Aorta (tissue), 5 donors: Measurements from ENCODE around the gene TCF7L1. TPM values are rescaled to one million over a fixed set of nuclear protein-coding genes. Genes with fewer than 3 reads are reported as not detected.

Source experiments
- ATAC-seq: fragments of 200-7000 bp; cut with Tn5 transposase; one replicate; pipeline ENCODE4 v1.9.1; 2022; ENCODE audit warnings: moderate library complexity; ENCODE audit not compliant: low FRiP score
- DNase-seq, 2 donors: peaks; one replicate each; pipeline ENCODE4 v3.0.0-alpha.2; 2020
- H3K27ac ChIP-seq, 2 donors: one replicate each; pipeline ENCODE4 v1.5.1; 2013; ENCODE audit warnings: low read length in 2 of 2, mild to moderate bottlenecking in 2 of 2, moderate library complexity in 2 of 2, control low read depth in 1 of 2, inconsistent platforms in 1 of 2, low read depth in 1 of 2
- H3K27me3 ChIP-seq, 2 donors: one replicate each; pipeline ENCODE4 v1.6.1; 2013; ENCODE audit warnings: control low read depth in 1 of 2, low read length in 1 of 2, mild to moderate bottlenecking in 1 of 2, moderate library complexity in 1 of 2; ENCODE audit not compliant: insufficient read depth in 2 of 2, control insufficient read depth in 1 of 2
- H3K36me3 ChIP-seq, 2 donors: one replicate each; pipeline ENCODE4 v1.6.1; 2013; ENCODE audit warnings: control low read depth in 1 of 2, low read length in 1 of 2, mild to moderate bottlenecking in 1 of 2; ENCODE audit not compliant: insufficient read depth in 2 of 2, control insufficient read depth in 1 of 2
- H3K4me1 ChIP-seq, 2 donors: one replicate each; pipeline ENCODE4 v1.6.1; 2013; ENCODE audit warnings: low read length in 2 of 2, control low read depth in 1 of 2, mild to moderate bottlenecking in 1 of 2, moderate library complexity in 1 of 2; ENCODE audit not compliant: insufficient read depth in 2 of 2, control insufficient read depth in 1 of 2
- H3K4me3 ChIP-seq, 2 donors: one replicate each; pipeline ENCODE4 v1.5.1; 2013; ENCODE audit warnings: low read length in 2 of 2, control low read depth in 1 of 2, mild to moderate bottlenecking in 1 of 2
- H3K9me3 ChIP-seq: one replicate; pipeline ENCODE4 v1.6.1; 2013; ENCODE audit warnings: mild to moderate bottlenecking, low read length; ENCODE audit not compliant: control insufficient read depth
- WGBS, 2 donors: extraction: QIAGEN DNeasy Blood & Tissue Kit; methylation state at CpG; one replicate each; pipeline ENCODE4 v1.1.7; 2013; 5-methylcytosine and 5-hydroxymethylcytosine counted together
- intact Hi-C, 2 donors: fragments of 100-400 bp; cut with DNase I; formaldehyde crosslinking; loops; one replicate each; pipeline versions ENCODE4 v1.14.2 to v1.15.0; 2022
- polyA plus RNA-seq, 2 donors: library from polyadenylated mRNA; stranded (reverse); fragments of 200-250 nt; gene quantifications; one replicate each; pipeline ENCODE4 v1.2.3, GENCODE V29; 2013
- total RNA-seq, 2 donors: library from RNA; stranded (reverse); fragmentation: NEBNext Ultra II Directional; extraction: Animal tissue kit (Norgen Biotek cat#: 25700); gene quantifications; one replicate each; pipeline ENCODE4 v1.2.1, GENCODE V29; 2021
- donor health status: healthy with polysubstance abuse.
- donor health status: Bipolar disorder and iron deficiency.
- donor health status: DM: no; HTN: no; CAD: no.
- donor health status: DM: no; HTN: no; CAD: no.
- donor health status: DM: yes; HTN: yes; CAD: no.

The TCF7L1 gene
- total and polyA plus RNA-seq, 4 donors, result 14.1 to 39.5 (median 31.8) TPM

- intact Hi-C loops, result no loop called here
- no peak for ATAC-seq
Measured at GRCh38 chr2:85181844-85182456, 48.8 kb downstream of the TCF7L1 start.

DNA sequence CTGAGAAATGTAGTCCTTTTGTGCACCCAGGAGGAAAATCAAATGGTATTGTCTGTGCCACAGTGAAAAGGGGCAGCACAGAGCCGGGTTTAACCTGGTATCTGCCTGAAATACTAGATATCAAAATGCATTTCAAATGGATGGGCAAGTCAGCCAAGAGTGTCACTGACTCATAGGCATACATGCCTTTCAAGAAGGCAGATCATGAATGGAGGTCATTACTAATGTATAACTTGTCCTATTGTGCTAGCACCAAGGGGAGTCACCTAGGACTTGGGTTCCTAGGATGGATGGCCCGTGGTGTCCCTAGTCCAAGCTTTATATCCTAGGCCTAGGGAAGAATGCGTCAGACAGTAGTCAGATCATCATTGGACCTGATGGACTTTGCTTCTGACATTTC is 49.9 kb downstream of the TCF7L1 start:
- Histone ChIP-seq H3K27me3 (no peaks in the 10 kb centered on the region), H3K27ac (no peak overlapping the region), H3K9me3 (no peaks in the 10 kb centered on the region), H3K36me3 (no peaks in the 10 kb centered on the region), H3K4me3 (no peak overlapping the region), H3K4me1 (peaks cover 2 to 4% of the 10 kb centered on the region in 2 donors)
- 85 to 86% methylated on average over 3 of the region's 3 CpGs for WGBS, 2 donors
- no peak for ATAC-seq
- intact Hi-C loops, result no loop called here
- DNase-seq, result no peak

More at GRCh38 chr2:85181844-85182456, 48.8 kb downstream of the TCF7L1 start:
- no peak for DNase-seq
- no peaks in the 10 kb centered on the region for H3K9me3 ChIP-seq
- H3K36me3 ChIP-seq, result no peaks in the 10 kb centered on the region
- 85 to 90% methylated on average over 11 of the region's 11 CpGs for WGBS, 2 donors
- H3K27me3 ChIP-seq, result no peaks in the 10 kb centered on the region
- no peak overlapping the region for H3K4me3 ChIP-seq
- H3K27ac ChIP-seq, result no peak overlapping the region
- H3K4me1 ChIP-seq, result peaks cover 2 to 4% of the 10 kb centered on the region in 2 donors

GRCh38 chr2:85183479-85183878 is 50.3 kb downstream of the TCF7L1 start:
- H3K4me1 ChIP-seq, result peaks cover 2 to 4% of the 10 kb centered on the region in 2 donors
- ATAC-seq (no peak), DNase-seq (no peak)
- no peak overlapping the region for H3K27ac ChIP-seq
- H3K27me3 ChIP-seq, result no peaks in the 10 kb centered on the region
- H3K36me3 ChIP-seq, result no peaks in the 10 kb centered on the region
- H3K4me3 ChIP-seq, result no peak overlapping the region
- 44 to 58% methylated on average over 4 of the region's 4 CpGs for WGBS, 2 donors
- H3K9me3 ChIP-seq, result no peaks in the 10 kb centered on the region
- intact Hi-C loops, result no loop called here

- Histone ChIP-seq H3K4me3 (no peak overlapping the region), H3K27me3 (no peaks in the 10 kb centered on the region), H3K36me3 (no peaks in the 10 kb centered on the region), H3K27ac (no peak overlapping the region), H3K9me3 (no peaks in the 10 kb centered on the region), H3K4me1 (peaks cover 0 to 4% of the 10 kb centered on the region in 2 donors)
- intact Hi-C loops, result no loop called here
- ATAC-seq (no peak), DNase-seq (no peak)
- WGBS, 2 donors, result 95 to 98% methylated on average over 9 of the region's 9 CpGs
Measured at GRCh38 chr2:85184231-85184630, 51.0 kb downstream of the TCF7L1 start.

DNA sequence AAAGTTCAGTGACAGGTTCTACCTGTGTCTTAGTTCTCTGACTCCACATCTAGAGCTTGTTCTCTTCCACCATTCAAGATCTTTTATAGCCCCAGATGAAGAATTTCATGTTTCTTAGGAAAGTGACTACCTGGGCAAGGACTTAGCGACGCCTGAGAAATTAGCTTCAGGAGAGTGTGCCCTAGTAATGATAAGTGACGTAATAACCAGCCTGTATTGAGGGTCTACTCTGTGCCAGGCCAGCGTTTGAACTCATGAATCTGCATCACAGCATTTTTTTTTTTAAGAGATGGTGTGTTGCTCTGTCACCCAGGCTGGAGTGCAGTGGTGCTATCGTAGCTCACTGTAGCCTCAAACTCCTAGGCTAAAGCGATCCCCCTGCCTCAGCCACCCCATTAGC is 51.8 kb downstream of the TCF7L1 start:
- no peaks in the 10 kb centered on the region for H3K9me3 ChIP-seq

GRCh38 chr2:85185431-85185940 is 52.3 kb downstream of the TCF7L1 start:
- H3K36me3 ChIP-seq, result no peaks in the 10 kb centered on the region
- peaks cover 0 to 4% of the 10 kb centered on the region in 2 donors for H3K4me1 ChIP-seq
- H3K9me3 ChIP-seq, result no peaks in the 10 kb centered on the region
- no peaks in the 10 kb centered on the region for H3K27me3 ChIP-seq
- 91 to 93% methylated on average over 7 of the region's 7 CpGs for WGBS, 2 donors
- no peak overlapping the region for H3K27ac ChIP-seq
- intact Hi-C loops, result no loop called here
- ATAC-seq, result no peak
- DNase-seq, result no peak
- no peak overlapping the region for H3K4me3 ChIP-seq

More for the DNA sequence above, 51.8 kb downstream of the TCF7L1 start:
- Histone ChIP-seq H3K36me3 (no peaks in the 10 kb centered on the region), H3K4me3 (no peak overlapping the region), H3K27me3 (no peaks in the 10 kb centered on the region), H3K27ac (no peak overlapping the region), H3K4me1 (peaks cover 0 to 4% of the 10 kb centered on the region in 2 donors)
- no peak for ATAC-seq
- 87 to 94% methylated on average over 6 of the region's 6 CpGs for whole genome bisulfite sequencing, 2 donors
- no peak for DNase-seq
- intact Hi-C loops, result no loop called here

DNA sequence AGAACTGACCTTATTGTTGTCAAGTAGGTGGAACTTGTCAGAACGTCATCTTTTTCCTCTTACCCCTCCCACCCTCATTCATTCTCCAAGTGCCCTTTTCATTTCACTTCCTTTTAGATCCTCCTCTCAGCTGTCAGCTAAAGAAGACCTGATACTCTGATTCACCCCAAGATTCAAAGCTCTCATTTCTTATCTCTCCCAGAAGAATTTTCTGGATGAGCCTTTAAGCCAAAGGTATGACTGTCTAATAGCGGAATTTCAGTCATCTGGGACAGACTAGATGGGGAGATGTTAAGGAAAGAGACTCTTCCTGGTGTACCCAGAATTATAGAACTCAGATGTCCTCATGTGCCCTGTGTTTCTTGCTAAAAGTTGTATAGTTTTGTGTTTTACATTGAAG is 53.9 kb downstream of the TCF7L1 start:
- Histone ChIP-seq H3K4me3 (no peak overlapping the region), H3K27me3 (no peaks in the 10 kb centered on the region), H3K4me1 (no peaks in the 10 kb centered on the region), H3K27ac (no peak overlapping the region), H3K36me3 (no peaks in the 10 kb centered on the region), H3K9me3 (no peaks in the 10 kb centered on the region)
- DNase-seq, result no peak
- ATAC-seq, result no peak
- 82 to 89% methylated on average over 2 of the region's 2 CpGs for WGBS, 2 donors
- intact Hi-C loops, result no loop called here

DNA sequence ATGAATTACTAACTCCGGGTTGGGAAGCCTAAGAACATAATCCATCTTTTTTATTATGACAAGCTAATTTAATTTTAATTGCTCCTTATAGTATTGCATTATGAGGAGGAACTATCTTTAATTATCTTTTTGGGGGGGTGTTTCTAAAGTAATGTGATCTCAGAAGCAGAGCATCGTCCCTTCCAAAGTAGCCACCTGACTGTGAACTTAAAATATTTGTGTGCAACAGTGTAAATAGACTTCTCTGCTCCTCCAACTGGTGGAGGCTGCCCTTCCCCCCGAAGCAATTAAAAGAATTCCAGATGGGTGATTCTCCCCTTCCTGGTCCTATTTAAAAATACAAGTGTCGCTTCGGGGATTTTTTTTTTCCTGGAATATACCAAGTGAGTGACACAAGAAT is 55.7 kb downstream of the TCF7L1 start:
- no peaks in the 10 kb centered on the region for H3K27me3 ChIP-seq
- DNase-seq, result no peak
- H3K27ac ChIP-seq, result no peak overlapping the region
- H3K4me3 ChIP-seq, result no peak overlapping the region
- intact Hi-C loops, result no loop called here
- WGBS, 2 donors, result 46 to 48% methylated on average over 5 of the region's 5 CpGs
- no peaks in the 10 kb centered on the region for H3K36me3 ChIP-seq
- no peaks in the 10 kb centered on the region for H3K9me3 ChIP-seq
- no peaks in the 10 kb centered on the region for H3K4me1 ChIP-seq
- ATAC-seq, result no peak

GRCh38 chr2:85189606-85190270 is 56.5 kb downstream of the TCF7L1 start:
- 79 to 82% methylated on average over 12 of the region's 12 CpGs for WGBS, 2 donors
- no peak overlapping the region for H3K4me3 ChIP-seq
- no peak overlapping the region for H3K27ac ChIP-seq
- H3K36me3 ChIP-seq, result no peaks in the 10 kb centered on the region
- no peak for ATAC-seq
- no peaks in the 10 kb centered on the region for H3K9me3 ChIP-seq
- no peaks in the 10 kb centered on the region for H3K4me1 ChIP-seq
- no peaks in the 10 kb centered on the region for H3K27me3 ChIP-seq
- no peak for DNase-seq
- intact Hi-C loops, result no loop called here
